Fibroblast of pulmonary artery (primary cell): ENCODE measurements around the gene TBL1X.

ENCODE experiments used
- DNase-seq: peaks from one replicate; pipeline ENCODE4 v3.0.0-alpha.2; 2010; ENCODE audit warnings: low read depth
- H3K4me3 ChIP-seq: replicated peaks from 2 replicates; pipeline ENCODE4 v1.5.1; 2011; ENCODE audit warnings: low read depth, mild to moderate bottlenecking, control low read depth, low read length, moderate library complexity
- TF ChIP-seq, protein P1 (sequence below): IDR thresholded peaks from 2 replicates; pipeline ENCODE4 v1.5.1; 2011; ENCODE audit warnings: mild to moderate bottlenecking, control low read depth, low read length, inconsistent platforms; ENCODE audit errors: missing control alignments

TBL1X gene

DNA sequence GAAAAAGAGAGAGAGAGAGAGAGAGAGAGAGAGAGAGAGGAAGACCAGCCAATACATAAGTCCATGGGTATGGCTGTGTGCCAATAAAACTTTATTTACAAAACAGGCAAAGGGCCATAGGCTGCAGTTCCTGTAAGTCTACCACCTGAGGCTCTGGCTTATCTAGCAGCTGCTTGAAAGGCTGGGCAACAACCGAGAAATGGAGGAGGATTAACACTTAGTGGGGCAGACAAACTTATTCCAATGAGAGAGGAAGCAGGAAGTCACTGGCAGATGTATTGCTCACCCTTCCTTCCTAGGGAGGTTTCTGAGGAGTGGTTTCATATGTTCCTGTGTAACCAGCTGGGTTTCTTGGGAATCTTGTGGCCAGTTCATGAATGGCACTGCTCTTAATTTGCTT lies 305.5 kb downstream of the TBL1X start:
- TF ChIP-seq, protein P1, sequence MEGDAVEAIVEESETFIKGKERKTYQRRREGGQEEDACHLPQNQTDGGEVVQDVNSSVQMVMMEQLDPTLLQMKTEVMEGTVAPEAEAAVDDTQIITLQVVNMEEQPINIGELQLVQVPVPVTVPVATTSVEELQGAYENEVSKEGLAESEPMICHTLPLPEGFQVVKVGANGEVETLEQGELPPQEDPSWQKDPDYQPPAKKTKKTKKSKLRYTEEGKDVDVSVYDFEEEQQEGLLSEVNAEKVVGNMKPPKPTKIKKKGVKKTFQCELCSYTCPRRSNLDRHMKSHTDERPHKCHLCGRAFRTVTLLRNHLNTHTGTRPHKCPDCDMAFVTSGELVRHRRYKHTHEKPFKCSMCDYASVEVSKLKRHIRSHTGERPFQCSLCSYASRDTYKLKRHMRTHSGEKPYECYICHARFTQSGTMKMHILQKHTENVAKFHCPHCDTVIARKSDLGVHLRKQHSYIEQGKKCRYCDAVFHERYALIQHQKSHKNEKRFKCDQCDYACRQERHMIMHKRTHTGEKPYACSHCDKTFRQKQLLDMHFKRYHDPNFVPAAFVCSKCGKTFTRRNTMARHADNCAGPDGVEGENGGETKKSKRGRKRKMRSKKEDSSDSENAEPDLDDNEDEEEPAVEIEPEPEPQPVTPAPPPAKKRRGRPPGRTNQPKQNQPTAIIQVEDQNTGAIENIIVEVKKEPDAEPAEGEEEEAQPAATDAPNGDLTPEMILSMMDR: no peak
- DNase-seq: peak; percentile 61

DNA sequence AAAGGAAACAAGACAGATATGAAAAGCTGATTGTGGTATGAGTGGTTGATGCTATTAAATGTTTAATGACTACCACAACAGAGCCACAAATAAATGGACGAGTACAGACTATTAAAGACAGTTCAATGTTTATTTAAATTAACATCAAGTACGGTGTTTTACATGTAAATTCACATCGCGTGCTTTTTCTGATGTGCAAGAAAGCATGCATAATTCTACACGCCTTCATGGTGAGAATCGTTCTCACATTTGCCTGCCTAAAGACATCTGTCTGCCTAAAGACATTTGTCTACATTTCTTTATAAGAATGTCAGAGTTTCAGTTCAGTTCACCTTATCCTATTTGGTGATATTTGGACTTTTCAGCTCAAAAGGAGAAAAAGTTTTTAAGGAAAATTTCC lies 308.1 kb downstream of the TBL1X start:
- H3K4me3 ChIP-seq: no peak overlapping the region
- TF ChIP-seq, protein P1: no peak
- no peak for DNase-seq

More for the DNA sequence above, 305.5 kb downstream of the TBL1X start:
- H3K4me3 ChIP-seq: no peak overlapping the region

DNA sequence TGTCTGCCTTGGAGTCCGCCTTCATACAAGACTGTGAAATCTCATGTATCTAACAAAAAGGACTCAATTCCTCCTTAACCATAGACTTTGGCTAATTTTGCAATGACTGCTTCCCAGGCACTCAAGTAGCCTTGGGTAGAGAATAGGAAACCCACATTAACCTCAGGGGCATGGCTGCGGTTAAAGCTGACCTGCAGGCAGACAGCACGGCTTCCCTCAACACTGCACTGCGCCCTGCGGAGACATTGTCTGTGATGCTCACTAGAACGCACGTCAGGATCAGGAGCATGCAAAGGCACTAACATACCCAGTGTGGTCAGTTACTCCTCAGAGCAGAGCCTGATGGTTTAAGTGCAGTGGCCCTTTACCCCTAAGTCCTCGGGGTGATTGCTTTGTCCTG lies 311.1 kb downstream of the TBL1X start:
- no peak for DNase-seq
- TF ChIP-seq, protein P1: no peak

DNA sequence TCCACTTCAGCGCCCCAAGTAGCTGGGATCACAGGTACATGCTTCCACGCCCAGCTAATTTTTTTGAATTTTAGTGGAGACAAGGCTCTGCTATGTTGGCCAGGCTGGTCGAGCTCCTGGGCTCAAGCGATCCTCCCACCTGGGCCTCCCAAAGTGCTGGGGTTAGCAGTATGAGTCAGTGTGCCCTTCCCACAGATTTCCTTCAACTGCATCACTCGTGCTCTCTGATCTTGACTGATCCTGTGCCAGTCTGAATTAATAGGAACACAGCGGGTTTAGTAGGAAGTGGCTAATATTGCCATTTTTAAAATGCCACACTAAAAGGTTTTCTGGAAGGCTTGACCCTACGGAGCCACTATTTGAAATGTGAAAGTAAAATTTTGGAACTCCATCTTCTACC lies 317.1 kb downstream of the TBL1X start:
- no peak for DNase-seq
- TF ChIP-seq, protein P1: no peak

More for the DNA sequence above, 311.1 kb downstream of the TBL1X start:
- no peak overlapping the region for H3K4me3 ChIP-seq

DNA sequence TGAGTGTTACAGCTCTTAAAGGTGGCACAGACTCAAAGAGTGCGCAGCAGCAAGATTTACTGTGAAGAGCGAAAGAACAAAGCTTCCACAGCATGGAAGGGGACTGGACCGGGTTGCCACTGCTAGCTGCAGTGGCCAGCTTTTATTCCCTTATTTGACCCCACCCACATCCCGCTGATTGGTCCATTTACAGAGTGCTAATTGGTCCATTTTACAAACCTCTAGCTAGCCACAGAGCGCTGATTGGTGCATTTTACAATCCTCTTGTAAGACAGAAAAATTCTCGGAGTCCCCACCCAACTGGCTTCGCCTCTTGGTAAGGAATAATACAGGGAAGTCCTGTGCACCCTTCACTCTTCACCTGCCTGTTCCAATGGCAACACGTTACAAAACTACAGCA lies 319.5 kb downstream of the TBL1X start:
- H3K4me3 ChIP-seq: no peak overlapping the region
- DNase-seq: no peak
- TF ChIP-seq, protein P1: no peak

More for the DNA sequence above, 317.1 kb downstream of the TBL1X start:
- H3K4me3 ChIP-seq: no peak overlapping the region

DNA sequence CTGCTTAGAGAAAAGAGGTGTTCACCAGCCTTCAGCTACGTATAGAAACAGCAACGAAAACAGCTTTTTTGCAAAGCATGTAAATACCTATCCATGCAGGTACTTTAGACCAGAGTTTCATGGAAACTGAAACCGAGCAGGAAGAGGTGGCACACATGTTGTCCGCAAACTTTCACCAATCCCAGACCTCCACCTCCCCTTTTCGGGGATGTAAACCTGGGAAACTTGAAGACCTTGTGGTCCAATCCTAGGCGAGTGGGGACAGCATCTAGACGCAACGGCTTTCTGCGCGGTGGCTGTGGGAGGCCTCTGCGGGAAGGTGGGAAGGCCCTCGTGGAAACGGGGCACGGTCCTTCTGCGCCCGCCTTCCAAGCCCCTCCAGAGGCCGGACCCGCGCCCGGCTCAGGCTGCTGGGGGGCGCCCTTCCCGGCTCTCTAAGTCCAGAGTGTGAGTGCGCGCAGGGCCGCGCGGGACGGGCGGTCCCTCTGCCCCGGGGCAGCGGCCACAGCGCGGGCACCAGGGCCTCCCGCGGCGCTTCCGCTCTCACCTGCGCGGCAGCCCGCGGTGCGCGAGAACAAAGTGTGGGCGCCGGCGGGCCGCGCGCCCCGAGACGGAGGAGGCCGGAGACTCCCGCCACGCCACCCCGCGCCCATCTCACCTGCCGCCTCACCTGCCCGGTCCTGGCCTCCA lies 320.5 kb downstream of the TBL1X start:
- DNase-seq: no peak

More for the DNA sequence above, 320.5 kb downstream of the TBL1X start:
- TF ChIP-seq, protein P1: no peak
- H3K4me3 ChIP-seq: peak overlapping the region; percentile 67
